GM21390 (cell line): Measurements from ENCODE around the gene GPC6.

Experiments used
- ATAC-seq: cut with Tn5 transposase; IDR thresholded peaks from one replicate; pipeline ENCODE4 v1.9.1; 2021; ENCODE audit not compliant: unreplicated experiment

The GPC6 gene

GRCh38 chr13:93230261-93230855 is 3.8 kb downstream of the GPC6 start:
- ATAC-seq = no peak

- no peak for ATAC-seq
Observed at GRCh38 chr13:93231867-93232266, 5.3 kb downstream of the GPC6 start.

GRCh38 chr13:93233997-93234416 is 7.4 kb downstream of the GPC6 start:
- ATAC-seq = no peak

GRCh38 chr13:93234459-93234858 is 7.9 kb downstream of the GPC6 start:
- no peak for ATAC-seq

GRCh38 chr13:93235258-93236015 is 8.8 kb downstream of the GPC6 start:
- no peak for ATAC-seq

- ATAC-seq = no peak
Observed at GRCh38 chr13:93238711-93239110, 12.1 kb downstream of the GPC6 start.

- ATAC-seq = no peak
Observed at GRCh38 chr13:93243375-93244063, 16.9 kb downstream of the GPC6 start.

- no peak for ATAC-seq
Observed at GRCh38 chr13:93244141-93244917, 17.7 kb downstream of the GPC6 start.

GRCh38 chr13:93244918-93245280 is 18.3 kb downstream of the GPC6 start:
- ATAC-seq = no peak

- no peak for ATAC-seq
Observed at GRCh38 chr13:93246069-93246468, 19.5 kb downstream of the GPC6 start.

- no peak for ATAC-seq
Observed at GRCh38 chr13:93248627-93249047, 22.0 kb downstream of the GPC6 start.

- no peak for ATAC-seq
Observed at GRCh38 chr13:93249364-93250306, 23.0 kb downstream of the GPC6 start.

- ATAC-seq = no peak
Observed at GRCh38 chr13:93254775-93255174, 28.2 kb downstream of the GPC6 start.

GRCh38 chr13:93256998-93257397 is 30.4 kb downstream of the GPC6 start:
- ATAC-seq = no peak

- no peak for ATAC-seq
Observed at GRCh38 chr13:93259527-93260080, 33.0 kb downstream of the GPC6 start.

GRCh38 chr13:93260591-93260990 is 34.0 kb downstream of the GPC6 start:
- ATAC-seq = no peak

GRCh38 chr13:93262729-93263345 is 36.2 kb downstream of the GPC6 start:
- no peak for ATAC-seq

GRCh38 chr13:93264876-93265275 is 38.3 kb downstream of the GPC6 start:
- ATAC-seq = no peak

- no peak for ATAC-seq
Observed at GRCh38 chr13:93265800-93266199, 39.2 kb downstream of the GPC6 start.

GRCh38 chr13:93266681-93267080 is 40.1 kb downstream of the GPC6 start:
- no peak for ATAC-seq
